RWPE2 (cell line): ENCODE measurements around the gene STARD9.

Source experiments
- ATAC-seq: fragments of 200-7000 bp; cut with Tn5 transposase; 3 replicates; pipeline ENCODE4 v1.9.1; 2021; ENCODE audit warnings: low read depth
- DNase-seq: peaks from one replicate; pipeline ENCODE4 v3.0.0-alpha.2; 2020; ENCODE audit warnings: low spot score
- H3K27ac ChIP-seq: fragments of 450-650 bp; 2 replicates; pipeline ENCODE4 v1.5.1; 2017; ENCODE audit warnings: mild to moderate bottlenecking; ENCODE audit not compliant: poor library complexity, severe bottlenecking
- H3K27me3 ChIP-seq: fragments of 250-450 bp; sonication (Bioruptor Pico); 2 replicates; pipeline ENCODE4 v1.5.1; 2021; ENCODE audit warnings: mild to moderate bottlenecking, moderate library complexity; ENCODE audit not compliant: insufficient read depth, poor library complexity, severe bottlenecking
- H3K36me3 ChIP-seq: fragments of 250-450 bp; sonication (Bioruptor Pico); 2 replicates; pipeline ENCODE4 v1.5.1; 2020; ENCODE audit warnings: low read depth, mild to moderate bottlenecking, moderate library complexity
- H3K4me1 ChIP-seq: fragments of 250-450 bp; sonication (Bioruptor Pico); 2 replicates; pipeline ENCODE4 v1.5.1; 2021; ENCODE audit warnings: mild to moderate bottlenecking, moderate library complexity; ENCODE audit not compliant: insufficient read depth, poor library complexity, severe bottlenecking
- H3K4me3 ChIP-seq: fragments of 250-450 bp; sonication (Bioruptor Pico); 2 replicates; pipeline ENCODE4 v1.5.1; 2021; ENCODE audit warnings: mild to moderate bottlenecking, moderate library complexity; ENCODE audit not compliant: severe bottlenecking
- H3K9me3 ChIP-seq: fragments of 250-450 bp; sonication (Bioruptor Pico); 2 replicates; pipeline ENCODE4 v1.5.1; 2021; ENCODE audit warnings: mild to moderate bottlenecking, moderate library complexity; ENCODE audit not compliant: severe bottlenecking
- TF ChIP-seq, protein P1 (sequence below): fragments of 450-650 bp; IDR thresholded peaks from one replicate; pipeline ENCODE4 v1.5.1; 2017; ENCODE audit warnings: mild to moderate bottlenecking, moderate library complexity; ENCODE audit not compliant: poor library complexity, severe bottlenecking

The STARD9 gene

DNA sequence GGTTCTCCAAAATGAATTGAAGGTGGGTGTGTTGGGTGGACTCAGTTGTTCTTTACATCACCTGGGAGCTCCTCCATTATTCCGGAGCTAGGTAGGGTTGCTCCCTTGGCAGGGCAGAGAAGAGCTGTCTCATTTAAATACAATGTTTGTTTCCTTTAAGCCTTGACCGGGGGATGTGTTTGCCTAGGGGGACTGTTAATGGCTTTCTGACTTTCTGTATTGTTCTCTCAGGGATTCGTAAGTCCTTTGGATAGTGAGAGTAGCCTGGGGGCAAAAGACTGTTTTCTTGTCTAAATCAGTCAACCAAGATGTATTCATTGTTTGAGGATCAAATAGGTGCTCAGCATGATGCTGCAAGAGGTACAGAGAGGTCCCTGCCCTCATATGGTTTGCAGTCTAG lies 90.4 kb downstream of the STARD9 start:
- TF ChIP-seq, protein P1, sequence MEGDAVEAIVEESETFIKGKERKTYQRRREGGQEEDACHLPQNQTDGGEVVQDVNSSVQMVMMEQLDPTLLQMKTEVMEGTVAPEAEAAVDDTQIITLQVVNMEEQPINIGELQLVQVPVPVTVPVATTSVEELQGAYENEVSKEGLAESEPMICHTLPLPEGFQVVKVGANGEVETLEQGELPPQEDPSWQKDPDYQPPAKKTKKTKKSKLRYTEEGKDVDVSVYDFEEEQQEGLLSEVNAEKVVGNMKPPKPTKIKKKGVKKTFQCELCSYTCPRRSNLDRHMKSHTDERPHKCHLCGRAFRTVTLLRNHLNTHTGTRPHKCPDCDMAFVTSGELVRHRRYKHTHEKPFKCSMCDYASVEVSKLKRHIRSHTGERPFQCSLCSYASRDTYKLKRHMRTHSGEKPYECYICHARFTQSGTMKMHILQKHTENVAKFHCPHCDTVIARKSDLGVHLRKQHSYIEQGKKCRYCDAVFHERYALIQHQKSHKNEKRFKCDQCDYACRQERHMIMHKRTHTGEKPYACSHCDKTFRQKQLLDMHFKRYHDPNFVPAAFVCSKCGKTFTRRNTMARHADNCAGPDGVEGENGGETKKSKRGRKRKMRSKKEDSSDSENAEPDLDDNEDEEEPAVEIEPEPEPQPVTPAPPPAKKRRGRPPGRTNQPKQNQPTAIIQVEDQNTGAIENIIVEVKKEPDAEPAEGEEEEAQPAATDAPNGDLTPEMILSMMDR, result no peak
- DNase-seq (no peak), ATAC-seq (no peak)
- no peak overlapping the region for H3K27ac ChIP-seq
- no peaks in the 10 kb centered on the region for H3K27me3 ChIP-seq
- no peaks in the 10 kb centered on the region; the same call in 1 of the 2 replicates for H3K36me3 ChIP-seq
- H3K9me3 ChIP-seq, result no peaks in the 10 kb centered on the region
- H3K4me1 ChIP-seq, result no peaks in the 10 kb centered on the region
- H3K4me3 ChIP-seq, result no peak overlapping the region

DNA sequence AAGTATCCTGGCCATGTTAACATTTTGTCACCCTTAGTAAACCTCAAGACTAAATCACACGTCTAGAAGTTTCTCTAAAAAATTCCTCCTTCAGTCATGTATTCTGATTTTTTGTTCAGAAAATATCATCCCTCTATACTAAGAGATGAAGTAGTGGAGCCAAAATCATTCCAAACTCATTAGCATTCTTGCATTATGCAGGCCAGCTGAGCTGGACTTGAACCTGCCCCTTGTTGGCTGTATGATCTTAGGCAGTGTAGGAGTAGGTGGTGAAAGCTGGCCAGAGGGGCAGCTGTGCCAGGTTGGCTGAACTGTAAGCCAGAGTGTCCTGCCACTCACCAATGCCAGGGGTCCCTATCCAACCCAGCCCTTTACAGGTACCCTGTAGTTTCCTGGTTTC lies 92.4 kb downstream of the STARD9 start:
- no peaks in the 10 kb centered on the region for H3K27me3 ChIP-seq
- TF ChIP-seq, protein P1, result no peak
- no peak overlapping the region for H3K27ac ChIP-seq
- H3K4me1 ChIP-seq, result peaks cover 10% of the 10 kb centered on the region
- H3K36me3 ChIP-seq, result no peaks in the 10 kb centered on the region; the same call in 1 of the 2 replicates
- ATAC-seq (no peak), DNase-seq (no peak)
- H3K4me3 ChIP-seq, result no peak overlapping the region
- no peaks in the 10 kb centered on the region for H3K9me3 ChIP-seq

DNA sequence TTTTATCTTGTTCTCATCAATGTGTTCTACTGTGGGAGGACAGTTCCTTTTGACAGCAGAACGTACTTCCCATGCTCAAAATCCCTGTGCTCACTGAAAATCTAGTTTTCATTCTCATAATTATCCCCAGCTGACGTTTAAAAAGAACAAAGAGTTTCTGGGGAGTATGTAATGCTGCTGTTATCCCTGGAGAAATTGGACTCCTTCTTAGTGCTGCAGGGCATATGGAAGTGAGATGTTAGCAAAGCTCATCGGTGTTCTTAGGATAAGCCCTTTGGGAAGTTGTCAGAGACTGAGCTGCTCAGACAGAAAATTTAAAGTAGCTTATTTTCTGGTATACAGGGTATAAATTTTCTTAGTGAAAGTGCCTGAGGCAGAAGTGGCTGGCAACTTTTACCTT lies 95.0 kb downstream of the STARD9 start:
- Histone ChIP-seq H3K4me3 (no peak overlapping the region), H3K36me3 (peaks cover 7% of the 10 kb centered on the region; the same call in 1 of the 2 replicates), H3K4me1 (peaks cover 10% of the 10 kb centered on the region), H3K9me3 (no peaks in the 10 kb centered on the region), H3K27ac (no peak overlapping the region), H3K27me3 (no peaks in the 10 kb centered on the region)
- TF ChIP-seq, protein P1, result no peak
- no peak for ATAC-seq
- no peak for DNase-seq

DNA sequence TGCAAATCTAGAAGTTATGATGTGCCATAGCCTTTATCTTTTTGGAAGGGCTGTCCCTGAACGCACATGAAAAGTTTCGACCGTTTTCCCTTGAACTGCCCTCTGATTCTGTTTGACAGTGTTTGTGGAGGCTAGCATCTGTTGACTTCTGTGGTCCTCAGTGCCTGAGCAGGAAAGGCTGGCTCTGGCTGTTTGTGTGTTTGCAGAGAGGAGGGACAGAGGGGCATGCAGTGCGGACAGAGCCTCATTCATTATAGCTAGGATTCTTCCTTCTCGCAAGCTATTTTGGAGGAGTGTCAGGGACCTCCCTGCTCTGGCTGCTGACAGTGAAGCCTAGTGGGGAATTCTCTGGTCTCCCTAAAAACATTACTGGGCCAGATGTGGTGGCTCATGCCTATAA lies 97.0 kb downstream of the STARD9 start:
- TF ChIP-seq, protein P1, result no peak
- Histone ChIP-seq H3K27ac (no peak overlapping the region), H3K4me3 (no peak overlapping the region), H3K9me3 (no peaks in the 10 kb centered on the region), H3K27me3 (no peaks in the 10 kb centered on the region), H3K36me3 (peaks cover 9% of the 10 kb centered on the region; the same call in 1 of the 2 replicates), H3K4me1 (peaks cover 10% of the 10 kb centered on the region)
- ATAC-seq (no peak), DNase-seq (no peak)

DNA sequence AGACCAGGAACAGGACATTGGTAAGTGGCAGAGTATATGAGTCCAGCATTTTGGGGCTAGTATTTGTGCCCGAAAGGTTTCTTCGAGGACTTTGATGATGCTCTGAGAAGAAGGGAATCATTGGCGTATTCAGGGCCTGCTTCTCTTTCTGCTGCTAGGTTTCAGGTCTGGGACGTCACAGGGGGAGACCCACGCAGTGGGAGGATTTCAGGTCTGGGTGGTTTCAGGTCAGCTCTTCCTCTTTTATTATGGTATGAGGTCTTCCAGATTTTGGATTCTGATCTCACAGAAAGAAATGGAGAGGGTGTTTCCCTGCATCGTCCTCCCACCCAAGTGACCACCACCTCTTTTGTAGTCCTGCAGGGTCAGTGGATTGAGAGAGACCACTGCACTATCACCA lies 99.1 kb downstream of the STARD9 start:
- Histone ChIP-seq H3K27ac (no peak overlapping the region), H3K4me3 (no peak overlapping the region), H3K4me1 (peaks cover 16% of the 10 kb centered on the region), H3K27me3 (no peaks in the 10 kb centered on the region), H3K36me3 (0 out of 2 replicates have a peak, but pooled peaks cover 9% of the 10 kb centered on the region), H3K9me3 (no peaks in the 10 kb centered on the region)
- DNase-seq (no peak), ATAC-seq (no peak)
- TF ChIP-seq, protein P1, result no peak
